ENCODE measurements around the gene MAP4K1. TPM values are rescaled to one million over a fixed set of nuclear protein-coding genes. Genes with fewer than 3 reads are reported as not detected.
"Not testable (repeated sequence)": the region's sequence is repeated elsewhere in the genome, so short reads cannot be mapped to it uniquely, and the experiment has no call there.

MAP4K1 gene
- total RNA-seq, 1 experiment from 2014 or later: 3.5 TPM

DNA sequence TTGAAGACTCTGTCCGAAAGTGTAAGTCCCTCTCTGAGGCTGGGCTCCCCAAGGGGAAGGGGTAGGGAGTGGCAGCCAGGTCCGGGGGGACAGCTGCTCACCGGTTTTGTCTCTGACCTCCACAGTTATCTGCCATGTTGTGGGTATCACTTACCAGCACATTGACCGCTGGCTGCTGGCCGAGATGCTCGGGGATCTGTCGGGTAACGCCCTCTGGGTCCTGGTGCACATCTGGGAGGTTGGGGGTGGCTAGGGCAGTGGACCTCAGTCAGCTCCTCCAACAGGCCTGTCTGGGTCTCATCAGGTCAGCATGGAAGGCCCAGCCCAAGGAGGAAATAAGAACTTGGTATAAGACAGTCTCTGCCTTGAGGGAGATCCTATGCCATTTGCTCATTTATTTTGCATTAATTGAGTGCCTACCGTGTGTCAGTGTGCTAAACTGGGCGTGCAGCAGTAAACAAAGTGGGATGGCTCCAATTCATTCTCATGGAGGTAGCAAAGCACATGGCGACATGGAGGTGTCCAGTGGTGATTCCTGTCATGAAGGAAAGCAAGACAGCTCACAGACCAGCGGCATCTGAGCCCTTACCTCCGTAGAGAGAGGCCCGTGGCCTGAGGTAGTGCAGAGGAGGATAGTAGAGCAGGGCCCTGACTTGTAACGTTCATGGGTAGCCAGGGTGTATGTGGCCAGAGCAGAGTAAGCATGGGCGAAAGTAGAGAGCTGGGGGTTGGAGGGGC is 14.9 kb upstream of the MAP4K1 start:
- H3K4me1 ChIP-seq (replicated peaks; ENCODE audit: insufficient read depth): peaks cover 22% of the 10 kb centered on the region
- CTCF ChIA-PET: interaction anchor here (0.9 kb wide), 1 partner anchor 229 kb away, joined by 3 read pairs; no protein-coding TSS in a partner anchor
- H3K4me3 ChIP-seq: no peak overlapping the region
- H3K36me3 ChIP-seq (ENCODE audit: low read depth): peaks cover 16% of the 10 kb centered on the region
- H4K20me1 ChIP-seq (ENCODE audit: insufficient read depth): no peaks in the 10 kb centered on the region
- no peaks in the 10 kb centered on the region for H3K27me3 ChIP-seq (ENCODE audit: insufficient read depth, low read depth)
- no TSS peak for BruUV-seq (replicated peaks)
- DNase-seq: no peak
- H3K27ac ChIP-seq: no peak overlapping the region
- POLR2A ChIA-PET (ENCODE audit: unreplicated experiment): no interaction called here
- no peak overlapping the region for H3K4me2 ChIP-seq
- TF ChIP-seq EZH2 (IDR thresholded peaks at IDR 0.05; ENCODE audit: low read depth): no peak
- H3K9me2 ChIP-seq (ENCODE audit: insufficient read depth): no peaks in the 10 kb centered on the region
- no peak overlapping the region for H2AFZ ChIP-seq
- H3K79me2 ChIP-seq (ENCODE audit: low read depth): peaks cover 13% of the 10 kb centered on the region
- no peaks in the 10 kb centered on the region for H3K9me3 ChIP-seq (ENCODE audit: insufficient read depth, low read depth)
- intact Hi-C loops (cut with micrococcal nuclease; ENCODE audit: unreplicated experiment): loop anchor here (5.0 to 10.0 kb wide), 2 partner anchors 398 to 735 kb away; no protein-coding TSS in a partner anchor
- H3F3A ChIP-seq (ENCODE audit: insufficient read depth, low read depth): peaks cover 41% of the 10 kb centered on the region; the same call in 1 of the 2 replicates

DNA sequence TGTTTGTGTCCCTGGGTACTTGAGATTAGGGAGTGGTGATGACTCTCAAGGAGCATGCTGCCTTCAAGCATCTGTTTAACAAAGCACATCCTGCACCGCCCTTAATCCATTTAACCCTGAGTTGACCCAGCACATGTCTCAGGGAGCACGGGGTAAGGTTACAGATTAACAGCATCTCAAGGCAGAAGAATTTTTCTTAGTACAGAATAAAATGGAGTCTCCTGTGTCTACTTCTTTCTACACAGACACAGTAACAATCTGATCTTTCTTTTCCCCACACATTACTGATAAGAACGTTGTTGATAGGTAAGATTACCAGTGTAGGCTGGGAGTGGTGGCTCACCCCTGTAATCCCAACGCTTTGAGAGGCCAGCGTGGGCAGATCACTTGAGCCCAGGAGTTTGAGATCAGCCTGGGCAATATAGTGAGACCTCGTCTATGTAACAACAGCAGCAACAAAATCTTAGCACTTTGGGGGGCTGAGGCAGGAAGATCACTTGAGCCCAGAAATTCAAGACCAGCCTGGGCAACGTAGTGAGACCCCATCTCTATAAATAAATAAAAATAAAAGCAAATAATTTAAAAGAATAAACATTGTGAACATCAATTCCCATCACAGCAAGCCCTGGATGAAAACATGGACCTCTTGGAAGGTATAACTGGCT is 14.2 kb upstream of the MAP4K1 start:
- H3K4me3 ChIP-seq; H3K9me2 ChIP-seq (ENCODE audit: insufficient read depth); H4K20me1 ChIP-seq (ENCODE audit: insufficient read depth); CTCF ChIA-PET; DNase-seq; H2AFZ ChIP-seq; POLR2A ChIA-PET (ENCODE audit: unreplicated experiment); H3K27me3 ChIP-seq (ENCODE audit: insufficient read depth, low read depth); H3K4me2 ChIP-seq; H3K9me3 ChIP-seq (ENCODE audit: insufficient read depth, low read depth); BruUV-seq (replicated peaks); H3K27ac ChIP-seq: not testable (repeated sequence)
- Histone ChIP-seq H3K4me1 (replicated peaks; ENCODE audit: insufficient read depth) (peaks cover 16% of the 10 kb centered on the region), H3F3A (ENCODE audit: insufficient read depth, low read depth) (peaks cover 37% of the 10 kb centered on the region; the same call in 1 of the 2 replicates), H3K36me3 (ENCODE audit: low read depth) (peaks cover 19% of the 10 kb centered on the region), H3K79me2 (ENCODE audit: low read depth) (peaks cover 13% of the 10 kb centered on the region; the same call in 1 of the 2 replicates)
- intact Hi-C loops (cut with micrococcal nuclease; ENCODE audit: unreplicated experiment): loop anchor here (5.0 to 10.0 kb wide), 2 partner anchors 397 to 735 kb away; no protein-coding TSS in a partner anchor

DNA sequence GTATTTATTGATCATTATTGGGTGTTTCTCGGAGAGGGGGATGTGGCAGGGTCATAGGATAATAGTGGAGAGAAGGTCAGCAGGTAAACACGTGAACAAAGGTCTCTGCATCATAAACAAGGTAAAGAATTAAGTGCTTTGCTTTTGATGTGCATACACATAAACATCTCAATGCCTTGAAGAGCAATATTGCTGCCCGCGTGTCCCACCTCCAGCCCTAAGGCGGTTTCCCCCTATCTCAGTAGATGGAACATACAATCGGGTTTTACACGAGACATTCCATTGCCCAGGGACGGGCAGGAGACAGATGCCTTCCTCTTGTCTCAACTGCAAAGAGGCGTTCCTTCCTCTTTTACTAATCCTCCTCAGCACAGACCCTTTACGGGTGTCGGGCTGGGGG is 13.5 kb upstream of the MAP4K1 start:
- H3K27me3 ChIP-seq (ENCODE audit: insufficient read depth, low read depth); H3K4me3 ChIP-seq; H3K9me3 ChIP-seq (ENCODE audit: insufficient read depth, low read depth); H2AFZ ChIP-seq; H3K9me2 ChIP-seq (ENCODE audit: insufficient read depth); H3K4me2 ChIP-seq; POLR2A ChIA-PET (ENCODE audit: unreplicated experiment); H4K20me1 ChIP-seq (ENCODE audit: insufficient read depth); CTCF ChIA-PET; H3K27ac ChIP-seq; DNase-seq; BruUV-seq (replicated peaks): not testable (repeated sequence)
- intact Hi-C loops (cut with micrococcal nuclease; ENCODE audit: unreplicated experiment): loop anchor here (5.0 to 10.0 kb wide), 2 partner anchors 396 to 734 kb away; no protein-coding TSS in a partner anchor
- Histone ChIP-seq H3F3A (ENCODE audit: insufficient read depth, low read depth) (peaks cover 34% of the 10 kb centered on the region; the same call in 1 of the 2 replicates), H3K36me3 (ENCODE audit: low read depth) (peaks cover 19% of the 10 kb centered on the region), H3K4me1 (replicated peaks; ENCODE audit: insufficient read depth) (peaks cover 11% of the 10 kb centered on the region), H3K79me2 (ENCODE audit: low read depth) (peaks cover 13% of the 10 kb centered on the region; the same call in 1 of the 2 replicates)

DNA sequence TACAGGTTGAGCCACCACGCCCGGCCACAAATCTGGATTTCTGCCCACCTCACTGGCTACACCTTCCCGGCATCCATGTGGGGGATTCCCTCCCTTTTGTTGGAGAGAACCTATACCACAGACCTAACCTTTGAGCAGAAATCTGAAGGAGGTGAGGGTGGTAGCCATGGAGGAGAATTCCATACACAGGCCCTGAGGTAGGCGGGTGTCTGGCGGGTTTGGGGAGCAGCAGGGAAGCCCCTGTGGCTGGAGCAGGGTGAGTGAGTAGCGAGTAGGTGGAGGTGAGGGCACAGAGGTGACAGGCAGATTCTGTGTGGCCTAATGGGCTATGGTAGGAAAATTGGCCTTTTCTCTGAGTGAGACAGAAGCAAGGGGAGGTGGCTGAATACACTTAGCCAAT is 11.8 kb upstream of the MAP4K1 start:
- H3K27ac ChIP-seq: no peak overlapping the region
- peaks cover 19% of the 10 kb centered on the region; the same call in 1 of the 2 replicates for H3F3A ChIP-seq (ENCODE audit: insufficient read depth, low read depth)
- TF ChIP-seq, protein P1, sequence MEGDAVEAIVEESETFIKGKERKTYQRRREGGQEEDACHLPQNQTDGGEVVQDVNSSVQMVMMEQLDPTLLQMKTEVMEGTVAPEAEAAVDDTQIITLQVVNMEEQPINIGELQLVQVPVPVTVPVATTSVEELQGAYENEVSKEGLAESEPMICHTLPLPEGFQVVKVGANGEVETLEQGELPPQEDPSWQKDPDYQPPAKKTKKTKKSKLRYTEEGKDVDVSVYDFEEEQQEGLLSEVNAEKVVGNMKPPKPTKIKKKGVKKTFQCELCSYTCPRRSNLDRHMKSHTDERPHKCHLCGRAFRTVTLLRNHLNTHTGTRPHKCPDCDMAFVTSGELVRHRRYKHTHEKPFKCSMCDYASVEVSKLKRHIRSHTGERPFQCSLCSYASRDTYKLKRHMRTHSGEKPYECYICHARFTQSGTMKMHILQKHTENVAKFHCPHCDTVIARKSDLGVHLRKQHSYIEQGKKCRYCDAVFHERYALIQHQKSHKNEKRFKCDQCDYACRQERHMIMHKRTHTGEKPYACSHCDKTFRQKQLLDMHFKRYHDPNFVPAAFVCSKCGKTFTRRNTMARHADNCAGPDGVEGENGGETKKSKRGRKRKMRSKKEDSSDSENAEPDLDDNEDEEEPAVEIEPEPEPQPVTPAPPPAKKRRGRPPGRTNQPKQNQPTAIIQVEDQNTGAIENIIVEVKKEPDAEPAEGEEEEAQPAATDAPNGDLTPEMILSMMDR (conservative IDR thresholded peaks at IDR 0.05): no peak
- TF ChIP-seq EZH2 (IDR thresholded peaks at IDR 0.05; ENCODE audit: low read depth): no peak
- no peak overlapping the region for H2AFZ ChIP-seq
- no peaks in the 10 kb centered on the region for H3K27me3 ChIP-seq (ENCODE audit: insufficient read depth, low read depth)
- H3K79me2 ChIP-seq (ENCODE audit: low read depth): no peaks in the 10 kb centered on the region; the same call in 1 of the 2 replicates
- no peak for DNase-seq
- no TSS peak for BruUV-seq (replicated peaks)
- H3K36me3 ChIP-seq (ENCODE audit: low read depth): peaks cover 16% of the 10 kb centered on the region; the same call in 1 of the 2 replicates
- no peaks in the 10 kb centered on the region for H3K4me1 ChIP-seq (replicated peaks; ENCODE audit: insufficient read depth)
- H4K20me1 ChIP-seq (ENCODE audit: insufficient read depth): no peaks in the 10 kb centered on the region
- no peak overlapping the region for H3K4me2 ChIP-seq
- ChIA-PET POLR2A (ENCODE audit: unreplicated experiment) (no interaction called here), CTCF (no interaction called here)
- H3K4me3 ChIP-seq: no peak overlapping the region
- no peaks in the 10 kb centered on the region for H3K9me2 ChIP-seq (ENCODE audit: insufficient read depth)
- intact Hi-C loops (cut with micrococcal nuclease; ENCODE audit: unreplicated experiment): no loop called here
- H3K9me3 ChIP-seq (ENCODE audit: insufficient read depth, low read depth): no peaks in the 10 kb centered on the region
